Prostate gland (tissue), 2 donors: Measurements from ENCODE around the gene CDH8. TPM values are rescaled to one million over a fixed set of nuclear protein-coding genes. Genes with fewer than 3 reads are reported as not detected.

Source experiments
- DNase-seq: peaks from one replicate; pipeline ENCODE4 v3.0.0-alpha.2; 2019; ENCODE audit warnings: low spot score
- H3K27ac ChIP-seq, 2 donors: fragments of 200-600 bp; sonication (generic); 2 replicates each; pipeline ENCODE4 v1.5.1; 2017 to 2019
- H3K27me3 ChIP-seq: fragments of 200-600 bp; sonication (generic); replicated peaks from 2 replicates; pipeline ENCODE4 v1.5.1; 2019; ENCODE audit not compliant: insufficient read depth
- H3K36me3 ChIP-seq, 2 donors: fragments of 200-600 bp; sonication (generic); 1 replicate in 1 of 2; 2 replicates in 1 of 2; pipeline versions ENCODE4 v1.5.1 to v1.8.1; 2017 to 2019
- H3K4me1 ChIP-seq: fragments of 200-600 bp; sonication (generic); replicated peaks from 2 replicates; pipeline ENCODE4 v1.5.1; 2019
- H3K4me3 ChIP-seq, 2 donors: fragments of 200-600 bp; sonication (generic); 2 replicates each; pipeline ENCODE4 v1.5.1; 2017 to 2019
- H3K9me3 ChIP-seq: fragments of 200-600 bp; sonication (generic); 2 replicates; pipeline ENCODE4 v1.5.1; 2017
- CTCF ChIP-seq, 4 experiments: fragments of 200-600 bp in 2 of 4; fragments of 450-650 bp in 2 of 4; sonication (generic) in 2 of 4; IDR thresholded peaks; 1 replicate in 3 of 4; 2 replicates in 1 of 4; pipeline ENCODE4 v1.5.1; 2016 to 2019; ENCODE audit warnings: antibody characterized with exemption in 4 of 4, mild to moderate bottlenecking in 2 of 4, moderate library complexity in 2 of 4
- POLR2A ChIP-seq: fragments of 450-650 bp; IDR thresholded peaks from one replicate; pipeline ENCODE4 v1.6.1; 2016; ENCODE audit warnings: antibody characterized with exemption, mild to moderate bottlenecking
- POLR2AphosphoS5 ChIP-seq: sonication (generic); formaldehyde crosslinking; IDR thresholded peaks from one replicate; pipeline ENCODE4 v1.6.1; 2017; ENCODE audit warnings: antibody characterized with exemption
- WGBS: methylation state at CpG from one replicate; pipeline ENCODE4 v1.1.5; 2018; 5-methylcytosine and 5-hydroxymethylcytosine counted together
- intact Hi-C: fragments of 100-400 bp; cut with DNase I; formaldehyde crosslinking; loops from one replicate; pipeline ENCODE4 v1.14.2; 2022
- total RNA-seq, 2 donors: library from RNA; depleted of rRNA; stranded (reverse); fragments of >200 nt; gene quantifications; one replicate each; pipeline ENCODE4 v1.1.0, GENCODE V29; 2016

Gene CDH8
- total RNA-seq, 2 donors from 2014 or later = 1.0 to 3.1 TPM

- Histone ChIP-seq H3K27ac (no peak overlapping the region), H3K4me3 (no peak overlapping the region), H3K4me1 (no peaks in the 10 kb centered on the region), H3K36me3 (no peaks in the 10 kb centered on the region), H3K9me3 (no peaks in the 10 kb centered on the region), H3K27me3 (no peaks in the 10 kb centered on the region)
- DNase-seq = no peak
- WGBS = 84% methylated on average over 7 of the region's 7 CpGs
- TF ChIP-seq POLR2A = no peak
- TF ChIP-seq POLR2AphosphoS5 = no peak
- no peak for TF ChIP-seq CTCF (IDR thresholded peaks at IDR 0.05)
- intact Hi-C loops = no loop called here
Measured at GRCh38 chr16:61653544-61653943, 382.7 kb downstream of the CDH8 start.

GRCh38 chr16:61645561-61645960, 390.7 kb downstream of the CDH8 start:
- intact Hi-C loops = no loop called here
- TF ChIP-seq POLR2A = no peak
- no peak for TF ChIP-seq POLR2AphosphoS5
- no peak for TF ChIP-seq CTCF (IDR thresholded peaks at IDR 0.05)
- Histone ChIP-seq H3K27me3 (no peaks in the 10 kb centered on the region), H3K4me1 (no peaks in the 10 kb centered on the region), H3K4me3 (no peak overlapping the region), H3K9me3 (no peaks in the 10 kb centered on the region), H3K36me3 (no peaks in the 10 kb centered on the region), H3K27ac (no peak overlapping the region)
- no peak for DNase-seq

GRCh38 chr16:61644736-61645135, 391.5 kb downstream of the CDH8 start:
- Histone ChIP-seq H3K4me1 (no peaks in the 10 kb centered on the region), H3K27me3 (no peaks in the 10 kb centered on the region), H3K9me3 (no peaks in the 10 kb centered on the region), H3K36me3 (no peaks in the 10 kb centered on the region), H3K27ac (no peak overlapping the region), H3K4me3 (no peak overlapping the region)
- intact Hi-C loops = no loop called here
- 59% methylated on average over 3 of the region's 3 CpGs for WGBS
- no peak for DNase-seq
- TF ChIP-seq CTCF (IDR thresholded peaks at IDR 0.05) = no peak
- TF ChIP-seq POLR2A = no peak
- no peak for TF ChIP-seq POLR2AphosphoS5

- no peak overlapping the region for H3K4me3 ChIP-seq
- no peaks in the 10 kb centered on the region for H3K36me3 ChIP-seq
- intact Hi-C loops = no loop called here
- no peak for DNase-seq
- no peak for TF ChIP-seq POLR2A
- no peak for TF ChIP-seq CTCF (IDR thresholded peaks at IDR 0.05)
- no peak for TF ChIP-seq POLR2AphosphoS5
- H3K27ac ChIP-seq = no peak overlapping the region
- H3K27me3 ChIP-seq = no peaks in the 10 kb centered on the region
- WGBS = 36% methylated on average over 5 of the region's 5 CpGs
- H3K4me1 ChIP-seq = no peaks in the 10 kb centered on the region
- H3K9me3 ChIP-seq = no peaks in the 10 kb centered on the region
Measured at GRCh38 chr16:61617219-61617783, 418.9 kb downstream of the CDH8 start.

- TF ChIP-seq POLR2A (no peak), POLR2AphosphoS5 (no peak), CTCF (IDR thresholded peaks at IDR 0.05) (no peak)
- Histone ChIP-seq H3K9me3 (no peaks in the 10 kb centered on the region), H3K27me3 (no peaks in the 10 kb centered on the region), H3K4me1 (no peaks in the 10 kb centered on the region), H3K27ac (no peak overlapping the region), H3K4me3 (no peak overlapping the region), H3K36me3 (no peaks in the 10 kb centered on the region)
- 82% methylated on average over 2 of the region's 2 CpGs for WGBS
- intact Hi-C loops = no loop called here
- DNase-seq = no peak
Measured at GRCh38 chr16:61616088-61616487, 420.1 kb downstream of the CDH8 start.
